Measurements from ENCODE around the gene MYEF2. TPM values are rescaled to one million over a fixed set of nuclear protein-coding genes. Genes with fewer than 3 reads are reported as not detected.
A peak's percentile ranks its signal among the peaks of the same experiment; 100 is the strongest.

MYEF2 gene
- total RNA-seq, 1 experiment from 2014 or later, result 15.2 TPM

- no peak for DNase-seq (ENCODE audit: low read depth)
These were observed 32.2 kb downstream of the MYEF2 start for GRCh38 chr15:48145923-48146322.

GRCh38 chr15:48144889-48145288, 33.2 kb downstream of the MYEF2 start:
- DNase-seq (ENCODE audit: low read depth), result no peak

GRCh38 chr15:48143856-48144255, 34.2 kb downstream of the MYEF2 start:
- DNase-seq (ENCODE audit: low read depth), result peak; percentile 5

GRCh38 chr15:48132874-48133273, 45.2 kb downstream of the MYEF2 start:
- DNase-seq (ENCODE audit: low read depth), result no peak

DNA sequence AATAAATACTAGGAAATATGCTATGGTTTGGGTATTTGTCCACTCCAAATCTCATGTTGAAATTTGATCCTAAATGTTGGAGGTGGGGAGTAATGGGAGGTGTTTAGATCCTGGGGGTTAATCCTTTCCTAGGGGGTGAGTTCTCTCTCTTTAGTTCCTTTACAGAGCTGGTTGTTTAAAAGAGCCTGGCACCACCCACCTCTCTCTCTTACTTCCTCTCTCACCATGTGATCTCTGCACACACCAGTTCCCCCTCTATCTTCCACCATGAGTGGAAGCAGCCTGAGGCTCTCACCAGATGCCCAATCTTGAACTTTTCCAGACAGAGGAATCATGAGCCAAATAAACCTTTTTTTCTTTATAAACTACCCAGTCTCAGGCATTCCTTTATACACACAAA, 46.8 kb downstream of the MYEF2 start:
- no peak for DNase-seq (ENCODE audit: low read depth)

- DNase-seq (ENCODE audit: low read depth), result no peak
These were observed 51.3 kb downstream of the MYEF2 start for GRCh38 chr15:48126667-48127355.

DNA sequence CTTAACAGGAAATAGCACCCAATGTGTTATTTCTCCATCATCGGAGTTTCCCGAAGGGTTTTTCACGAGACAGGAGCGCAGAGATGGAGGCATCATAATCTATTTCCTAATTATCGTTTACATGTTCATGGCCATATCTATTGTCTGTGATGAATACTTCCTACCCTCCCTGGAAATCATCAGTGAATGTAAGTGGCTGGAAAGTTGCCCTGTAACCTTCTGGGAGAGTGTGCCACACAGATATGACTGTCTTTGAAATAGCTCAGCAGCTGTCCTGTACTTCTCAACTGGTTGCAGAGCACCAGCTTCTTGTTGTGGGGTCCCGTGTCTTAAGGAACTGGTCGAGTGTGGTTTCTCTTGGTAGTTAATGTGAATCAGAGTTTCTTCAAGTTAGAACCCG, 56.2 kb downstream of the MYEF2 start:
- DNase-seq (ENCODE audit: low read depth), result no peak

DNA sequence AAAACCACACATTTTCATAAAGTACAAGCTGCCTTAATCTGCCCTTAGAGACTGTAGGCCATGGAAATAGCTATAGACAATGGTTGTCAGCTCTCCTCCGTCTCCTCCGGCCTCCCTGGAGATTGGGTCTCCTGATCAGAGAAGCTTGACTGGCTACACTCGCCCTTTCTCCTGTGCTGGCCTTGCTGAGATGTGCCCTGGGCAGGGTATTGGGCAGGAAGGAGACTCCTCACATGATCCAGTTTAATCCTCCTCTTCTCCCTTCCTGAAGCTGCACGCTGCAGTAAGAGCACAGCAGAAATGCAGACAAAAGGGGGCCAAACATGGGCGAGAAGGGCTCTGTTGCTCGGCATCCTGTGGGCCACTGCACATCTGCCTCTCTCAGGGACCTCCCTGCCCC, 57.4 kb downstream of the MYEF2 start, which contains the start of gene SLC24A5:
TSS of gene SLC24A5 (plus strand) at position 246 of the 400 bp plus-strand sequence. CDS start at position 301, 55 bp downstream.
- DNase-seq (ENCODE audit: low read depth), result no peak

DNA sequence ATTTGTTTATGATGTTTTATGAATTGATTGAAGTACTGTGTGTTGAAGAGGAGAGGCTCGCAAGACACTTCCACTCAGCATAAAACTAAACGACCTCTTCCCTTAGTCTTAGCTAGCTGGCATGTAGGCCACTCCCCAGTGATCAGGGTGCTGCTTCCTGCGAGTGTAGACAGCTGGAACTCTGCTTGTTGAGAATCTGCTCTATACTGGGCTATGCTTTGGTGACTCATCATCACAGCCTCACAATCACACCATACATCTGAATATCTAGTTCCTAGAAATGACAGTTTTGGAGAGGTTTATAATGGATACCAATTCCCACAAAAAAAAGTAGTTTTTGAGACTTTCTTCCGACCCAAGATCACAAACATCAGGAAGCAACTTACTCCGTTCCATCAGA, 58.8 kb downstream of the MYEF2 start:
- DNase-seq (ENCODE audit: low read depth), result peak; percentile 47

DNA sequence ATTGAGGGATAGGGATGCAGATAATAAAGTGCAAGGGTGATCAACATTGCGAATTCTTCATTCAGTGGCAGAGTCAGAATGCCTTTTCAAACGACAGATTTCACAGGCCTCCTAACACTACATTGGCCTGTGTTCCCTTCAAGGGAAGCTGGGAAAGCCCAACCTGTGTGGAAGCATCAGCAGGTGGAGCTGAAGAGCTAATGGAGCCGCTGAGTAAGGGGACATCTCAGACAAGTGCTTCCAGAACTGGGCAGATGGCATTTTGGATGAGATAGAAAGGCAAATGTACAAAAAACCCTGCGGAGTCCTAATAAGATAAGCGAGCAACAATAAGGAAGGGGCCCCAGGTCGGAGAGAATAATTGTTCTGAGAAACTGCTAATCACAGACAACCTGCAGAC, 65.9 kb downstream of the MYEF2 start:
- DNase-seq (ENCODE audit: low read depth), result peak; percentile 36

GRCh38 chr15:48109856-48110531, 68.1 kb downstream of the MYEF2 start:
- DNase-seq (ENCODE audit: low read depth), result no peak

GRCh38 chr15:48109212-48109611, 68.9 kb downstream of the MYEF2 start:
- DNase-seq (ENCODE audit: low read depth), result no peak

- DNase-seq (ENCODE audit: low read depth), result no peak
These were observed 72.2 kb downstream of the MYEF2 start for GRCh38 chr15:48105936-48106335.

DNA sequence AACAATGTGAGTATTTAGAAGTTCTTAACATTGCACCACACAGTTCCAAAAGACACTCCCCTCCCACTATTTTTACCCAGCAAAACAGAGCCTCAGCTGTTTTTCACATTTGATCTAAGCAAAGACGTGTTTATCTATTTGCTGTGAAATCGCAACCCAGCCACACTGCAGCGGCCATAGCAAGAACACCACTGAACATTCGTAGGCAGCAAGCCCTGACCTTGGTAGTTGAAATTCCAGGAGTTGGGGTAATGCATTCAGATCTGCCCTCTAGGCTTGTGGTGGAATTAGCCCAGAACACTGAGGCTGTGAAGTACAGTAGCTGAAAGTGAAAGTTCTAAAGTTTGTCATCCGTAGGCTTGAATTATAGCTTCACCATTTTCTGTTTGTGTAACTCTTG, 74.4 kb downstream of the MYEF2 start:
- no peak for DNase-seq (ENCODE audit: low read depth)

- no peak for DNase-seq (ENCODE audit: low read depth)
These were observed 75.9 kb downstream of the MYEF2 start for GRCh38 chr15:48102167-48102566.

- no peak for DNase-seq (ENCODE audit: low read depth)
These were observed 76.6 kb downstream of the MYEF2 start for GRCh38 chr15:48101376-48101961.

- DNase-seq (ENCODE audit: low read depth), result no peak
These were observed 80.8 kb downstream of the MYEF2 start for GRCh38 chr15:48097264-48097663.

DNA sequence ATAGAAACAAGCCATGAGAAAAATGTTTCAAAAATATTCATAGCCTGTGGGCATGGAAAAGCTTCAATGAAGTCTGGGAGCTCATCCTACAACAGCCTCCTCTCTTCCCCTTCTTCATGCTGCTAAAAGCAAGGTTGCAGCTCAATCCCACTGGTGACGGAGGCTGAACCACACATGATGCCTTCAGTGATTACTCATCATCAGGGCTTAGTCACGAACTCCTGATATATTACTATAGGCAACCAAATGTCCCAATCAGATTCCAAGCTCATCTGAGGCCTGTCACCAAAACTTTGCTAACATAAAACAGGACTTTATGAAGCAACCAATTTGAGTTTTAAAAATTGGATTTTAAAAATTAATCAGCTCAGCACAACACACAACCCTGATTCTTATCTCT, 81.3 kb downstream of the MYEF2 start:
- DNase-seq (ENCODE audit: low read depth), result peak; percentile 80

- no peak for DNase-seq (ENCODE audit: low read depth)
These were observed 81.7 kb downstream of the MYEF2 start for GRCh38 chr15:48096355-48096786.

GRCh38 chr15:48091522-48091921, 86.6 kb downstream of the MYEF2 start:
- DNase-seq (ENCODE audit: low read depth), result no peak

- no peak for DNase-seq (ENCODE audit: low read depth)
These were observed 87.4 kb downstream of the MYEF2 start for GRCh38 chr15:48090666-48091065.

GRCh38 chr15:48090115-48090514, 88.0 kb downstream of the MYEF2 start:
- DNase-seq (ENCODE audit: low read depth), result no peak

DNA sequence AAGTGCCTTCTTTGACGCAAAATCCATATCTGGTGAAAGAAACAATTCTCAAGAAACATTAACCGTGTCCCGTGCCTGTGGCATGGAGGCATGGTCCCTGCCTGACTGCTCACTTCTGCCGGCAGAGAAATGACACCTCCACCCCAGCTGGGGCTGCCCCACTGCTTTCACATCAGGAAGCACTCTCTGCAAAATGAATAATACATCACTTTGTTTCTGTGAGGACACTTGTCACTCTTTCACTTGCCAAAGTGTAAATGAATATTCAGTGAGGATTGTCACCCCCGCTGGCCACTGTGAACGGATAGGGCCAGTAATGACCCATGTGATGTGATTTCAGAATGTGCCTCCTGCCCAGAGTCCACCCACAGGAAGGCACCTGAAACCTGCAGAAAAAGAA, 88.4 kb downstream of the MYEF2 start:
- DNase-seq (ENCODE audit: low read depth), result no peak
